ENCODE data around the gene PERP.
"Not testable (repeated sequence)": the region's sequence is repeated elsewhere in the genome, so short reads cannot be mapped to it uniquely, and the experiment has no call there.

Gene PERP

GRCh38 chr6:138105446-138105845 is 1.8 kb downstream of the PERP start:
- no peak for DNase-seq (ENCODE audit: low read depth in 2 of 2)

GRCh38 chr6:138104618-138105213 is 2.5 kb downstream of the PERP start:
- DNase-seq (ENCODE audit: low read depth in 2 of 2): no peak

- DNase-seq (ENCODE audit: low read depth in 2 of 2): no peak
Measured at GRCh38 chr6:138103871-138104270, 3.3 kb downstream of the PERP start.

DNA sequence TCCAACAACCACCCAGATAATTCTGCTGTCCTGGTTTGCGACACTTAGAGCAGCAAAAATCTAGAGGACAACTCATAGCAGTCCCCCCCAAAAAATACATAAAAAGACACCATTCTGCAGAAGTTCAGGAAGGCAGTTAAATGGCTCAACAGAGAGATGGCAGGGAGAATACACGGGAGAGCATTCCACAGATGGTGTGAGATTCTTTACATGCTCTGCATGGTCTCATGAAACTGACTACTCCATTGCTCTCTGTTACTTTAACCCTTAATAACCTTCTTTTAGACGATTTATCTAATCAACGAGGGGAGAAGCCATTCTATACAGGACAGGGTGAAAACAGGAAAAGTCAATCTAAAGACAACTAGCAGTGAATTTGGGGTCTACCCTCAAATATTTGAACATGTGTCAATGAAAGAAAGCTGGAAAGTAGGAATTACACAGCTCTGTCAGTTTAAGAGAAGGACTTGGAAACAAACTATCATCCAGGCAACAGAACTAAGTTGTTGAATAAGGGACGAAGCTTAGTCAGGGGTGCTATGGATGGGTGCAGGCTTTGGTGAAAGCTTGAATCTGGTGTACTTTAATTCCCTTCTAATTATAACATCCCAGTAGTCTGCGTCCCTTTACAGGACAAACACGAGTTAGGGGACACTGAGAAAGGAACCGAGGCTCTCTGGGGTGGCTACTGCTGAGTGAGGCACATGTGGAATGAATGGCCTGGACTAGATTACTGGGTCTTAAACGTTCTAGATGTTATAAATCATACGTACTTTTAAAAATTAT is 5.1 kb downstream of the PERP start:
- DNase-seq (ENCODE audit: low read depth in 2 of 2): no peak

- DNase-seq (ENCODE audit: low read depth in 2 of 2): no peak
Measured at GRCh38 chr6:138099832-138100231, 7.4 kb downstream of the PERP start.

DNA sequence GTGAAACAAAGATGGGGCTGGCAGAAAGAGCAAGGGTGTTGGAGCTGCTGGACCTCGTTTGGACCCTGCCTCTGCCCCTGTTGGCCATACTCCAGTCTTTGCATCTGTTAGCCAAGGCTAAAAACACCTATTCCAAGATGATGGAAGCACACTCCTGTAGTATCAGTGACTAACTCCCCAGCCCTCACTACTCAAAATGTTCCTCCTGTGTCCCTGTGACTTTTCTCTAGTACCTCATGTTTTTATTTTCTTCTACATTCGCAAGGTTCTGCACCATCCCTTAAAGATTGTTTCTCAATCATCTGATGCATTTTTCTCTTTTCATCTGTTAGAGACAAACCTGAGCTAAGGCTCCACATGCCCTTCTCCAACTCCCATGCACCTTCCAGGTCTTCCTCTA is 8.9 kb downstream of the PERP start:
- DNase-seq (ENCODE audit: low read depth in 2 of 2): no peak

- DNase-seq (ENCODE audit: low read depth in 2 of 2): no peak
Measured at GRCh38 chr6:138094260-138094659, 13.0 kb downstream of the PERP start.

DNA sequence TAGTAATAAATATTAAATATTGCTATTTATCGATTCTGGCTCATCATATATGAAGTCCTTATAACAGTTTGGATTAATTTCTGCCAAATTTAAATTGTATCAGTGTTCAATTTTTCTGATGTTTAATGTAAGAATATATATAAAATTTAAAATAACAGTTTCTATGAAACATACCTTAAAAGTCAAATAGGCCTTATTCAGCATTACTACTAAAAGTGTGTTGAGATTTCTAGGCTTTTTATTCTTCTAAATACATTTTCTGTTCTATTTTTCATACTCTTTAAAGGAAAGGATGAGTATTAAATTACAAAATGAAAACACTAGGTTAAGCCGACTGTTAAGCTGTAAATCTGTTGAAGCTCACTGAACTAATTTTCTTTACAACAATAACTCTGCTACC is 13.6 kb downstream of the PERP start:
- DNase-seq (ENCODE audit: low read depth in 2 of 2): no peak

GRCh38 chr6:138092686-138093085 is 14.5 kb downstream of the PERP start:
- no peak for DNase-seq (ENCODE audit: low read depth in 2 of 2)

GRCh38 chr6:138089325-138089724 is 17.9 kb downstream of the PERP start:
- DNase-seq (ENCODE audit: low read depth in 2 of 2): no peak

DNA sequence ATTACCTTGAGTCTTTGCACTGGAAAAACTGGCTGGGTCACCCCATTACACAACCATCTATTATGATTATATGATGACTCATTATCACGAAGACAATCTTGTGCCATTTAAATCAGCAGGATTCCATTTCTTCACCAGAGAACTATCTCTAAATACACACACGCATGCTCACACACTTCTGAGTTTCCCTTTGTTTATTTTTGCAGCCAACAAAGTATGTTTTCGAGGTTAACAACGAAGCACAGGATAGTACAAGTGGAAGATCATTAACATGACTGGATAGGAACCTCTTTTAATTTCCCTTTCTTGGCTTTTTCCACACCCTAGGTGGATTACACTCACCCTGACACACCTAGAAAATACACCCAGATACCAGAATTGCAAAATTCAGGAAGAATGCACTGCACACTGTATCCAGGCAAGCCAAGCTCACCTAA is 18.9 kb downstream of the PERP start:
- no peak for DNase-seq (ENCODE audit: low read depth in 2 of 2)

DNA sequence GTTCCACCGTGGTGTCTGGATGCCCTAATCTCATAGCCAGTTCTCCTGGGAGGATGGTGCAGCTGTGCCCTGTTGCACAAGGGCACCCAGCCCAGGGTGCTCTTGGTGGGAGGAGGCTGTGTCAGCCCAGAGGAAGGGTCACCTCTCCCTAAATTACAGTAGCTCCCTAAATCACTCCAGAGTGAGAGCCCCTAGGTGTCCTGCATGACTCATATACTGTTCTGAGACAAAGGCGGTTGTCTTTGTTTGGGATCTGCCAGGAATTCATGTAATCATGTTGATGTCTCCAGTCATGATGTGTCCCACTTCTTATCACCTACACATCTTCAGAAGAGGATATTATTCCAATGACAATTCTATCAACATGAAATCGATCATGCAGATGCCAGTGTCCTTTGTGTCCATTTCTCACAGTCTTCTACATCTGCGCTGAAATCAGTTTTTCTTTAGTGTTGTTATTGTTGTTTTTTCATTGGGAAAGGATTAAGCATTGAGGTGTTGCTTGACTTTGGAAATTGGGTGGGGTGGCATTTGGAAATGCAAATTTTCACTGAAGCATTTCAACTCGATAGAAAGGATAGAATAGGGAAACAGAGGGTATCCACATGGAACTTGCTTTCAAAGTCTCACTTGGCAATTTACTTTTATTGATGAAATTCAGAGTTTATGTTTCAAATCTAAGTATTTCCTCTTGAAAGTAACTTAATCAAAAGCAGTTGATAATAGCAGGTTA is 19.5 kb downstream of the PERP start:
- DNase-seq (ENCODE audit: low read depth in 2 of 2): no peak

DNA sequence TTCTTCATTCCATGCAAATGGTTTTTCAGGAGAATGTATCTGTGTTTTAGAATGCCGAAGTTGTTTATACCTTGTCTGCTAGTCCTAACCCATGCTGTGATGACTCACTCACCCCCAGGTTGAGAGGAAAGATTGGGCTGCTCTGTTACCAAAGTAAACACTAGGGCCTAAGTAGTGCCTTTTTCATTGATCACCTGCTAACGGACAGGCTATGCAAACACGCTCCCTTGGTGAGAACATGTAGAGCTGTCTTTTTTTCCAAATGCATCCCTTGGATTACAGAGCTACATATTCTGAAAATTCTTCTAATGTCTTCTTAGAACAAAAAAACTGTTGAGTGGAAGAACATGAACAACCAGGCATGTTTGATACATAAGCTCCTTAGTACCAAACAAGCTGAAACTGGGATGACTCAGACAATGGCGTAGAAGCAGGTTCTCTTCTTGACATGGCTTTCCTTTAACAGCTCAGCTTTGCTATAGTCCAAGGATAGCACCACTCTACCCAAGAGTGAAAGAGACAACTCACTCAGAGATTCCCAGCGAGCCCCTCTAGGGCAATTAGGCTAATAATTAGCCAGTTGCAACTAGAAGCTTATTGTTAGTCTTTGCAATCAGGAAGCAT is 20.5 kb downstream of the PERP start:
- no peak for DNase-seq (ENCODE audit: low read depth in 2 of 2)

- no peak for DNase-seq (ENCODE audit: low read depth in 2 of 2)
Measured at GRCh38 chr6:138085839-138086222, 21.4 kb downstream of the PERP start.

- DNase-seq (ENCODE audit: low read depth in 2 of 2): no peak
Measured at GRCh38 chr6:138084904-138085838, 22.0 kb downstream of the PERP start.

GRCh38 chr6:138082232-138082631 is 25.0 kb downstream of the PERP start:
- no peak for DNase-seq (ENCODE audit: low read depth in 2 of 2)

DNA sequence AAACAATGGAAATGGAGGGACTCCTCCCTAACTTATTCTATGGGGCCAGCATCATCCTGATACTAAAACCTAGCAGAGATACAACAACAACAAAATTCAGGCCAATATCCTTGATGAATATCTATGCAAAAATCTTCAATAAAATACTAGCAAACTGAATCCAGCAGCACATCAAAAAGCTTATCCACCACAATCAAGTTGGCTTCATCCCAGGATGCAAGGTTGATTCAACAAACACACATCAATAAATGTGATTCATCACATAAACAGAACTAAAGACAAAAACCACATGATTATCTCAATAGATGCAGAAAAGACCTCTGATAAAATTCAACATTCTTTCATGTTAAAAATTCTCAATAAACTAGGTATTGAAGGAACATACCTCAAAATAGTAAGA is 27.7 kb downstream of the PERP start:
- not testable (repeated sequence) for DNase-seq (ENCODE audit: low read depth in 2 of 2)

DNA sequence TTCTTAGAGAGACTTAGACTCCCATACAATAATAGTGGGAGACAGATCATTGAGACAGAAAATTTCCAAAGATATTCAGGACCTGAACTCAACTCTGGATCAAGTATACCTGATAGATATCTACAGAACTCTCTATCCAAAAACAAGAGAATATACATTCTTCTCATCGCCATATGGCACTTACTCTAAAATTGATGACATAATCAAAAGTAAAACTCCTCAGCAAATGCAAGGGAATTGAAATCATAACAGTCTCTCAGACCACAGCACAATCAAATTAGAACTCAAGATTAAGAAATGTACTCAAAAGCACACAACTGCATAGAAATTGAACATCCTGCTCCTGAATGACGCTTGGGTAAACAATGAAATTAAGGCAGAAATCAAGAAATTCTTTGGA is 28.7 kb downstream of the PERP start:
- DNase-seq (ENCODE audit: low read depth in 2 of 2): no peak

DNA sequence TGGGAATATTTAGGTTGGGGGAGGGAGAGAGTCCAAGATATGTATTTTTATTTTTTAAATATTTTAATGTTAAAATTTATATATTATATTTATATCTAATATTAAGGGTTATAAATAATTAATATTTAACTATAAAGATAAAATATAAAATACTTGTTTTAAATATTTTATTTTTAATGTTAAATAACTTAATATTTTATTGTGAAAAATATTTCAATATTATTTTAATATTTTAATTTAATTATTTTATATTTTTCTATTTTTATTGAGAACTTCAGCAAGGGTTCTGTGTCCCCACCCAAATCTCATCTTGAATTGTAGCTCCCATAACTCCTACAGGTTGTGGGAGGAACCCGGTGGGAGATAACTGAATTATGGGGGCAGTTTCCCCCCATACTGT is 34.0 kb downstream of the PERP start:
- no peak for DNase-seq (ENCODE audit: low read depth in 2 of 2)

DNA sequence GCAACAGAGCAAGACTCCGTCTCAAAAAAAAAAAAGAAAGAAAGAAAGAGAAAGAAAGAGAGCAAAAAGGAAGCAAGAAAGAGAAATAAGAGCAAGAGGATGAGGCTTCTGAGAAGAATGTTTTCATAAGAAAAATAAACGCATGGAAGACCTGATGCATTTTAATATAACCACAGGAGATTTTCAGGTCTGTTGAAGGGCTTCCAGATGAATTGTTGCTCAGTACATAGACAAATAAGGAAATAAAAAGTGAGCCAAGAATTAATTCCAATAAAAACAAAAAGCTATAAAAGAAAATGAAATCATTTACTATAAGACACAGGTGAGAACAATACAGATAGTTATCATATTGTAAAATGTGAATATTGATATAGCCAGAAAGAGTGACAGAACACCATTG is 43.5 kb downstream of the PERP start:
- no peak for DNase-seq (ENCODE audit: low read depth in 2 of 2)

DNA sequence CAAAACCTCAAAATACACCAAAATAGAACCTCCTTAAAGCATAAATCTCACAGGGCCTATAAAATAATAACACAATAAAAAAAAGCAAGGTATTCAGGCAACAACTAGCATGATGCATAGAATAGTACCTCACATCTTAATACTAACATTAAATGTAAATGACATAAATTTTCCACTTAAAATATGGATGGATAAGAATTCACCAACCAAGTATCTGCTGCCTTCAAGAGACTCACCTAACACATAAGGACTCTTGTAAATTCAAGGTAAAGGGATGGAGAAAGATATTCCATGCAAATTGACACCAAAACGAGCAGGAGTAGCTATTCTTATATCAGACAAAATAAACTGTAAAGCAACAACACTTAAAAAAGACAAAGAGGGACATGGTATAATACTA is 52.2 kb downstream of the PERP start:
- no peak for DNase-seq (ENCODE audit: low read depth in 2 of 2)

Data from activated CD4-positive, alpha-beta T cell treated with anti-CD3 and anti-CD28 coated beads for 24 hours (primary cell).